Stimulated activated CD4-positive, alpha-beta T cell treated with anti-CD3 and anti-CD28 coated beads, Interleukin-4, amount 100 ng/mL, for 48 hours (primary cell): ENCODE results near the gene OR6J1.
"Not testable (repeated sequence)": the region's sequence is repeated elsewhere in the genome, so short reads cannot be mapped to it uniquely, and the experiment has no call there.

Experiments used
- DNase-seq, 2 donors: peaks; one replicate each; pipeline ENCODE4 v3.0.0-alpha.2; 2020; ENCODE audit warnings: low read depth in 2 of 2

The OR6J1 gene

DNA sequence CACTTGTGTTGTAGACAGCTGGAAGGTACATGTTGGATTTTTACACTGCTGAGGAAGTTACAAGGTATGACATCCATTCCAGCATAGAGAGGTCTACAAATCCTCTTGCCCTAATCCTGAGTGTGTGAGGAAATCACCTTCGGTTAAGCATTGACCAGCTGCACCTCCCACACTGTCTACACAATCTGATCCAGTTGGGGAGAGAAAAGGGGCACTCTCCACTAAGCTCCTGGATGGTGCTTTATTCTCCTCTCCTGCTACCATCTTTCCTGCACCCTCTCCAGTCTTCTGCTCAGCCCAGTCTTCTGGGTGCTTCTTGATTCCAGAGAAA is at the start of gene OR6J1:
Gene OR6J1 (minus strand): TSS at position 48 of the 331 bp plus-strand sequence. CDS start 9,541 bp downstream, outside the sequence.
- no peak for DNase-seq

GRCh38 chr14:22692194-22692593 is 48.0 kb upstream of the OR6J1 start:
- DNase-seq, result no peak

GRCh38 chr14:22691171-22691570 is 47.0 kb upstream of the OR6J1 start:
- DNase-seq, result no peak

DNA sequence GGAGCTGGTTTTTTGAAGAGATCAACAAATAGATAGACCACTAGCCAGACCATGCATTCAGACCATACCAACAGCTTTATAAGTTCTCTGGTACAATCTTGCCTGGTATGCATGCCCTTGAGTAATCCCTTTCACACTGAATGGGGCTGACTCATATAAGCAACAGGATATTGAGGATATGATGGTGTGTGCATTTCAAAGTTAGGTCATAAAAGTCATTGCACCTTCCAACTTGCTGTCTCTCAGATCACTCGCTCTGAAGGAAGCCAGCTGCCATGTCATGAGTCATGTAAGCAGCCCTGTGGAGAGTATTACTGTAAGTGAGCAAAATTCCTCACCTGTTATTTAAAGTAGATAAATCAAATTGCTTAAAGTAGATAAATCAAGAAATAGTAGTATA is 45.0 kb upstream of the OR6J1 start:
- no peak for DNase-seq

- not testable (repeated sequence) for DNase-seq
These were observed 43.8 kb upstream of the OR6J1 start for GRCh38 chr14:22687969-22688368.

DNA sequence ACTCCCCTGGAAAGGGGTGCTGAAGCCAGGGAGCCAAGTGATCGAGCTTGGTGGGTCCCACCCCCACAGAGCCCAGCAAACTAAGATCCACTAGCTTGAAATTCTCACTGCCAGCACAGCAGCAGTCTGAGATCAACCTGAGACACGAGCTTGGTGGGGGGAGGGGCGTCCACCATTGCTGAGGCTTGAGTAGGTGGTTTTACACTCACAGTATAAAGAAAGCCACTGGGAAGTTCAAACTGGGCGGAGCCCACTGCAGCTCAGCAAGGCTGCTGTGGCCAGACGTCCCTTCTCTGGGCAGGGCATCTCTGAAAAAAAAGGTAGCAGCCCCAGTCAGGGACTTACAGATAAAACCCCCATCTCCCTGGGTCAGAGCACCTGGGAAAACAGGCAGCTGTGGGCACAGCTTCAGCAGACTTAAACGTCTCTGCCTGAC is 42.0 kb upstream of the OR6J1 start:
- peak in 1 of 2 donors; percentile 3 for DNase-seq

DNA sequence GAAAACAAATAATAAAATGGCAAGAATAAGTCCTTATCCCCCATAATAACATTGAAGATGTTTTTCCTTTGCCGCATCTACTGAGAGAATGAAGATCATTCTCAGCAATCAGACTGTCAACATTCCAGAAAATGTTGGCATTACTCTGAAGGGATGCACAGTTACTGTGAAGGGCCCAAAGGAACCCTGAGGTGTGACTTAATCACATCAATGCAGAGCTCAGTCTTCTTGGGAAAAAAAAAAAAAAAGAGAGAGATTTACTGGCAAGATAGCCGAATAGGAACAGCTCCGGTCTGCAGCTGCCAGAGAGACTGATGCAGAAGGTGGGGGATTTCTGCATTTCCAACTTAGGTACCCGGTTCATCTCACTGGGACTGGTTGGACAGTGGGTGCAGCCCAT is 41.3 kb upstream of the OR6J1 start:
- DNase-seq, result no peak

GRCh38 chr14:22683428-22683827 is 39.3 kb upstream of the OR6J1 start:
- DNase-seq, result not testable (repeated sequence)

DNA sequence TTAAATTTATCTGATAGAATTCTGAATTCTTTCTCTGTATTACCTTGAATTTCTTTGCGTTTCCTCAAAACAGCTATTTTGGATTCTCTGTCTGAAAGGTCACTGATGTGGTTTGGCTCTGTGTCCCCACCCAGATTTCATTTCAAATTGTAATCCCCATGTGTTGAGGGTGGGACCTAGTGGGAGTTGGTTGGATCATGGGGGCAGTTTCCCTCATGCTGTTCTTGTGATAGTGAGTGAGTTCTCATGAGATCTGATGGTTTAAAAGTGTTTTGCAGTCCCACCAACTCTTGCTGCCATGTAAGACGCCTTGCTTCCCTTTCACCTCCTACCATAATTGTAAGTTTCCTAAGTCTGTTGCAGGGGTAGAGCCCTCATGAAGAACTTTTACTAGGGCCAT is 34.1 kb upstream of the OR6J1 start:
- no peak for DNase-seq

DNA sequence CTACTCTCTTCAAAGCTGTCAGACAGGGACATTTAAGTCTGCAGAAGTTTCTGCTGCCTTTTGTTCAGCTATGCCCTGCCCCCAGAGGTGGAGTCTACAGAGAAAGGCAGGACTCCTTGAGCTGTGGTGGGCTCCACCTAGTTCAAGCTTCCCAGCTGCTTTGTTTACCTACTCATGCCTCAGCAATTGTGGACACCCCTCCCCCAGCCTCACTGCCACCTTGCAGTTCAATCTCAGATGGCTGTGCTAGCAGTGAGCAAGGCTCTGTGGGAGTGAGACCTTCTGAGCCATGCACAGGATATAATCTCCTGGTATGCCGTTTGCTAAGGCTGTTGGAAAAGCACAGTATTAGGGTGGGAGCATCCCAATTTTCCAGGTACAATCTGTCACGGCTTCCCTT is 33.4 kb upstream of the OR6J1 start:
- not testable (repeated sequence) for DNase-seq

DNA sequence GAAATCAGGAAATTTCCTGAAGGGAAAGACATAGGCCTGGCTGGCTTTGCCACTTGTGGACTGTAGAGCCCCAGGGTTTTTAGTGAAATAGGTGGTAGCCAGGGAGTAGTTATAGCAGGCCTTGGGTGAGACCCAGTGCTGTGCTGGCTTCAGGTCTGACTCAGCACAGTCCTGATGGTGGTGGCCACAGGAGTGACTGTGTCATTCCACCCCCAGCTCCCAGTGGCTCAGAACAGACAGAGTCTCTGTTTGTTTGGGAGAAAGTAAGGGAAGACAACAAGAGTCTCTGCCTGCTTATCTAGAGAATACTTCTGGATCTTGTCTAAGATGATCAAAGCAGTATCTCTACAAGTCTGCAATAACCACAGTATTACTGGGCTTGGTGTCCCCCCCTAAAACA is 27.5 kb upstream of the OR6J1 start:
- no peak for DNase-seq

DNA sequence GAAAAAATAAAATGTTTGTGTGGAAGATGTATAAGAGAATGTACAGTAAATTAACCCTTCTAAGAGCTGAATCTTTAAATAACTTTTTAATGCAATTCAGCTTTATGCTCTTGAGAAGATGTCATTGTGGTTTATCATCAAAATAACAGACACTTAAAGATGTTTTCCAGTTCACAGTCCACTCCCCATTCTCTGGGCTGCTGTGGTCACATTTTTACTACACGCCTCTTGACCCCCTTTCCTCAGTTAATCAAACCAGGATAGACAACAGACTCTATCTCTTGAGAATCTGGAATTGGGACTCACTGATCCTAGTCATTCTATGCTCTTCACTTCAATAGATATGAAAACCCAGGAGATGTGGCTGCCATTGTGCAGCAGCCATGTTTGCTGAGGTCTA is 24.7 kb upstream of the OR6J1 start:
- DNase-seq, result no peak

DNA sequence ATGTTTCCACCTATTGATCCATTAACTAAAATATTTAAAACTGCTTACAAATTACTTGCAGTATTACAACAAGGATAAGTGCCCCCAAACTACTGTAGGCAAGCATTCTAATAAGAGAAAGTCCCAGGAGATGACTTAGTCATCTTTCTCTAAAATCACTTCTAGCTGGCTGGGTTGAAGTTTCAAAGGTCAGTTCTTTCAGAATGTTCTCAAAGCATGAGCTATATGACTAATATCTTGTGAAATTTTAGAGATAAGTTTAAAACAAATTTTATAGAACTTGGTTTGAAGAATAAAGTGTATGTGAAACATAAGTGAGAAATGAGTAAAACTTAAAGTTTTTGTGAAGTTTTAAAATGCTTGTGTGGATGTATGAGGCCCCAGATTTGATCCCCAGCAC is 24.3 kb upstream of the OR6J1 start:
- DNase-seq, result no peak

DNA sequence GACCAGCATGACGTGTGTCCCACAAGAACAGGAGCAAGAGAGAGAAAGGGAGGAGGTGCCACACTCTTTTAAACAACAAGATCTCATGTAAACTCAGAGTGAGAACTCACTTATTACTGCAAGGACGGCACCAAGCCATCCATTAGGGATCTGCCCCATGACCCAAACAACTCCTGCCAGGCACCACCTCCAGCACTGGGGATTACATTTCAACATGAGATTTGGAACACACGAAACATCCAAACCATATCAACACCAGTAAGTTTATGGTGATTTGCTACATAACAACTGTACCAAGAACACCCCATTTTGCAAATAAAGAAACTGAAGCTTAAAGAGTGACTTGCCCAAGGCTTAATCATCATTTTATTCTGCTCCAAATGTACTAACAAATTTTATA is 23.7 kb upstream of the OR6J1 start:
- no peak for DNase-seq

DNA sequence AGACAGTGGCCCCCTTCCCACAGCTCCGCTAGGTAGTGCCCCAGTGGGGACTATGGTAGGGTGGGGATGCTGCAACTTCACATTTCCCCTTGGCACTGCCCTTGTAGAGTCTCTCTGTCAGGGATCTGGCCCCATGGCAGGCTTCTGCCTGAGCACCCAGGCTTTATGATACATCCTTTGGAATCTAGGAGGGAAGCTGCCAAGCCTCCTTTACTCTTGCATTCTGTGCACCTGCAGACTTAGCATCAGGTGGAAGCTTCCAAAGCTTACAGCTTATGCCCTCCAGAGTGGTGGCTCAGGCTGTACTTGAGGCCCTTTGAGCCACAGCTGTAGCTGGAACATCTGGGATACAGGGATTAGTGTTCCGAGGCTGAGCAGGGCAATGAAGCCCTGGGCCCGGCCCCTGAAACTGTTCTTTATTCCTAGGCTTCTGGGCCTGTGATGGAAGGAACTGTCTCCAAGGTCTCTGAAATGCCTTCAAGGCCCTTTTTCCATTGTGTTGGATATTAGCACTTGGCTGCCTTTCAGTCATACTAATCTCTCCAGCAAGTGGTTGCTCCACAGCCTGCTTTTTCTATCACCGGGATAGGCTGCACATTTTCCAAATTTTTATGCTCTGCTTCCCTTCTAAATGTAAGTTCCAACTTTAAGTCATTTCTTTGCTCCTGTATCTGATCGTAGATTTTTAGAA is 22.2 kb upstream of the OR6J1 start:
- DNase-seq, result no peak

- DNase-seq, result no peak
These were observed 20.1 kb upstream of the OR6J1 start for GRCh38 chr14:22664261-22664660.

GRCh38 chr14:22660654-22661053 is 16.5 kb upstream of the OR6J1 start:
- no peak for DNase-seq

DNA sequence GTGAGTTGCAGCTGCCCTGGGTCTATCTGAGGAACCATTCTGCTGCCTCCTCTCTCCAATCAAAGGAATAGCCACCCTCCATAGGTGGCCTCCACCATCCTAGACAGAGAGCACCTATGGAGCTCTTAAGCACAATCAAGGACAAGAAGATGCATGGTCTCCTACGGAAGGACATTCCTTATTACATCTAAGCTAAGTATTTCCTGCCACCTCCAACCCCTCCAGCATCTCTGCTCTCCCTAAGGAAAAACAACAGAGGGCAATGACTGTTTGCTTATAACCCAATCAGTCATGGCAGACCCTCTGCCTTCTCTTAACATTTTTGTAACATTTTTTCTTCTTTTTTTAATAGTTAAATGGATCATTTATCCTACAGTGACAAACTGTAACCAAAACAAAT is 14.8 kb upstream of the OR6J1 start:
- no peak for DNase-seq

- DNase-seq, result no peak
These were observed 13.7 kb upstream of the OR6J1 start for GRCh38 chr14:22657861-22658260.

- DNase-seq, result no peak
These were observed 13.0 kb upstream of the OR6J1 start for GRCh38 chr14:22656945-22657731.

DNA sequence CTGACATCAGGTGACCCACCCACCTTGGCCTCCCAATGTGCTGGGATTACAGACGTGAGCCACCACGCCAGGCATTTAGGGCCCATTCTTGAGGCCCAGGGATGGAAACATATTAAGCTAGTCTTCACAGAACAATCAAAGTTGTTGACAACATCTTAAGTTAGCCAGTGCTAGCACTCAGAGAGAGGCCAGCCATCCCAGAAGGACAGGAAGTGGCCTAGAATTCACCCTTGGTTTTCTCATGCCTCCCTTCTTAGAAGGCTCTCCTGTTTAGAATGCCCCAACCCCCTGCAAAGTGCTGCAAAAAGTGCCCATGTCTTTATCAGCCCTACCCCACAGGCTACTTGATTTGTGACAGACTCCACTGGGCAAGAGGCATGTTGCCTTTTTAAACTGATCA is 12.1 kb upstream of the OR6J1 start:
- no peak for DNase-seq

DNA sequence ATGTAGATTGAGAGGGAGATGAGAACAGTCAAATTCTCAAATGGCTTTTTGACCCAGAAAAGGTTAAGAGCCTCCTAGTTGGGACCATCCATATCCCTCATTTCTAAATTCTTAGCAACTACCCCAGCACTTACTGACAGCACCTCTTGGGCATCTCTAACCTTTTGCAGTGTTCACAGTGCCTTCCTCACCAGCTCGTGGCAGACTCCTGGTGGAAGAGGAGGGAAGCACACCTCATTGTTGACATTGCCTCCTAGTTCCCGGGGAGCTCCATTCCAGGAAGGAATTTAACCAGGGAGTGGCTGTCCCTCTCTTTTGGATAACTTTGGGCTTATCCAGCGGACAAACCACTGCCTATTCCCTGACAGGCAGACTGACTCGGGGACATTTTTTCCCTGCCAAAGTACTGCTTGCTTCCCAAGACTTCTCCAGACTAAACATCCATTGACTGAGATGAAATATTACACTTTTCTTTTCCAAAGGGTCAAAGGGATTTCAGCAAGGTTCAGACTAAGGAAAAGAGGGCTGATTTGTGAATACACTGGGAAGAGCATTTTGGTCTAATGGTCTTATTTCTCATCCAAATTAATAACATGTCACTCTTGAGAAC is 9.0 kb upstream of the OR6J1 start:
- DNase-seq, result peak; percentile 32 to 33

DNA sequence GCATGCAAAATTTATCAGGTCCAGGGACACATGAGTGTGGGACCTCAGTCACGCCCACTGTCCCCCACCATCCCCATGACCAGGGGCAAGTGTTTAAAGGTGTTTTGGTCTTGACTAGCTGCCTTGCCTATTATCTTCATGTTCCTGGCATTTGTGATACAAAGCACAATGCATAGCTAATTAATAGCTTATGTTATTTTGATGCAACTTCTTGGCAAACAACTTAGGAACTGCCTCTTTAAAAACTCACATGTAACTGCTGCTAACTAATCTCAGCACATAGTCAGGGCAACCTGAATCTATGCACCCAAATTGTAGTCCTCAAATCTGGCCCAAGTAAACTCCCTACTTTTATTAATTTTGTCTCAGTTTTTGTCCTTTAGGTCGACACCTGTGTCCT is 7.4 kb upstream of the OR6J1 start:
- DNase-seq, result no peak
